ENCODE measurements around the gene TMEM163. TPM values are rescaled to one million over a fixed set of nuclear protein-coding genes. Genes with fewer than 3 reads are reported as not detected.

The TMEM163 gene
- total RNA-seq, 3 donors from 2014 or later = 0.41 to 1.5 (median 0.60) TPM

GRCh38 chr2:134532537-134532936 is 186.3 kb downstream of the TMEM163 start:
- no peaks in the 10 kb centered on the region for H3K9me3 ChIP-seq

GRCh38 chr2:134527381-134527780 is 191.4 kb downstream of the TMEM163 start:
- Histone ChIP-seq H3K36me3 (ENCODE audit: low read depth) (no peaks in the 10 kb centered on the region), H3K4me3 (no peak overlapping the region), H3K9me3 (no peaks in the 10 kb centered on the region), H3K4me1 (ENCODE audit: low read depth) (no peaks in the 10 kb centered on the region)
- no peak for TF ChIP-seq CTCF (IDR thresholded peaks at IDR 0.05)
- intact Hi-C loops (cut with DNase I, micrococcal nuclease) = no loop called here
- DNase-seq = no peak
- no peak for ATAC-seq

More at GRCh38 chr2:134532537-134532936, 186.3 kb downstream of the TMEM163 start:
- ATAC-seq (no peak), DNase-seq (no peak)
- intact Hi-C loops (cut with DNase I, micrococcal nuclease) = no loop called here
- H3K36me3 ChIP-seq (ENCODE audit: low read depth) = no peaks in the 10 kb centered on the region
- H3K4me3 ChIP-seq = no peak overlapping the region
- no peak for TF ChIP-seq CTCF (IDR thresholded peaks at IDR 0.05)
- H3K4me1 ChIP-seq (ENCODE audit: low read depth) = no peaks in the 10 kb centered on the region

- ATAC-seq = no peak
- no peak for TF ChIP-seq CTCF (IDR thresholded peaks at IDR 0.05)
- Histone ChIP-seq H3K4me3 (no peak overlapping the region), H3K36me3 (ENCODE audit: low read depth) (no peaks in the 10 kb centered on the region), H3K9me3 (no peaks in the 10 kb centered on the region), H3K4me1 (ENCODE audit: low read depth) (no peaks in the 10 kb centered on the region)
- intact Hi-C loops (cut with DNase I, micrococcal nuclease) = no loop called here
- no peak for DNase-seq
Measured at GRCh38 chr2:134522496-134523455, 196.0 kb downstream of the TMEM163 start.

- no peaks in the 10 kb centered on the region for H3K36me3 ChIP-seq (ENCODE audit: low read depth)
- ATAC-seq = no peak
- no peak overlapping the region for H3K4me3 ChIP-seq
- no peak for DNase-seq
- intact Hi-C loops (cut with DNase I, micrococcal nuclease) = no loop called here
- no peaks in the 10 kb centered on the region for H3K9me3 ChIP-seq
- H3K4me1 ChIP-seq (ENCODE audit: low read depth) = no peaks in the 10 kb centered on the region
- TF ChIP-seq CTCF (IDR thresholded peaks at IDR 0.05) = no peak
Measured at GRCh38 chr2:134518101-134518500, 200.7 kb downstream of the TMEM163 start.

GRCh38 chr2:134515137-134515536 is 203.7 kb downstream of the TMEM163 start:
- TF ChIP-seq CTCF (IDR thresholded peaks at IDR 0.05) = no peak
- DNase-seq = no peak
- no peaks in the 10 kb centered on the region for H3K9me3 ChIP-seq
- H3K4me1 ChIP-seq (ENCODE audit: low read depth) = no peaks in the 10 kb centered on the region
- no peak overlapping the region for H3K4me3 ChIP-seq
- no peaks in the 10 kb centered on the region for H3K36me3 ChIP-seq (ENCODE audit: low read depth)
- intact Hi-C loops (cut with DNase I, micrococcal nuclease) = no loop called here
- ATAC-seq = no peak
